H1 (cell line): ENCODE measurements around the gene GRIK1. TPM values are rescaled to one million over a fixed set of nuclear protein-coding genes. Genes with fewer than 3 reads are reported as not detected.

ENCODE experiments used
- polyA plus RNA-seq, 7 experiments: library from polyadenylated mRNA; depleted of rRNA in 3 of 7; stranded (reverse) in 5 of 7; unstranded in 2 of 7; fragments of >200 nt in 5 of 7; fragments of 200-250 nt in 2 of 7; gene quantifications; 1 replicate in 5 of 7; 2 replicates in 1 of 7; 4 replicates in 1 of 7; pipeline versions ENCODE4 v1.2.1 to v1.2.3, GENCODE V29; 2011 to 2013; ENCODE audit warnings: missing spikeins in 2 of 7, mixed read lengths in 2 of 7
- total RNA-seq: library from RNA; stranded (reverse); fragmentation: NEBNext Ultra II Directional; extraction: Animal tissue kit (Norgen Biotek cat#: 25700); gene quantifications from 2 replicates; pipeline ENCODE4 v1.2.1, GENCODE V29; 2021
- TF ChIP-seq, protein P1 (sequence below): fragments of 300-600 bp; sonication (generic); IDR thresholded peaks from 2 replicates; pipeline ENCODE4 v1.7.1; 2012; ENCODE audit warnings: low read length, moderate library complexity, mild to moderate bottlenecking, inconsistent platforms; ENCODE audit not compliant: insufficient replicate concordance

The GRIK1 gene
- total and polyA plus RNA-seq, 2 of the 8 experiments (the other 6 are each of a cell fraction or from before 2014, with no cell fraction given) = 0.11 to 0.32 TPM

DNA sequence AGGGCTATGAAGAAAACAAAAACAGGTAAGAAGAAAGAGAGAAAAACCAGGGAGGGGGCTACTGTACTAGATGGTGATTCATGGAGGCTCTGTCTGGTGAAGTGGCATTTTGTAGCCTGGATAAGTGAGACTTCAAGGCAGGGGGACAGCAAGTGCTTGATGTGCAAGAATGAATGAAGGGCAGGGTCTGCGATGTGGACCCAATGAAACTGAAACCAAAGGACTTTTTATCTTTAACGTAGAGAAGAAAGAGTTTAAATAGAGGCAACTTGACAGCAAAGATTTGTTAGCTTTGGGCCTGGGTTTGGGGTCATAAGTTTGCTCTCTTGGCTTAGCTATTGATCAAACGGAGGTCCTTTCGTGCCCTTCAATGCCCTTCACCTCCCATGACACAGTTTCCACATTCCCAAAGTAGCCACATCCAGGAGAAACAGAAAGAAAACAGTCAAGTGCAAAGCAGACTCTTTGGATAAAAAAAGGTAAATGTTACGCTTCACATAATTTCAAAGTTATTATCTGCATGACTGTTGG is 291.0 kb downstream of the GRIK1 start (continued):
- TF ChIP-seq, protein P1, sequence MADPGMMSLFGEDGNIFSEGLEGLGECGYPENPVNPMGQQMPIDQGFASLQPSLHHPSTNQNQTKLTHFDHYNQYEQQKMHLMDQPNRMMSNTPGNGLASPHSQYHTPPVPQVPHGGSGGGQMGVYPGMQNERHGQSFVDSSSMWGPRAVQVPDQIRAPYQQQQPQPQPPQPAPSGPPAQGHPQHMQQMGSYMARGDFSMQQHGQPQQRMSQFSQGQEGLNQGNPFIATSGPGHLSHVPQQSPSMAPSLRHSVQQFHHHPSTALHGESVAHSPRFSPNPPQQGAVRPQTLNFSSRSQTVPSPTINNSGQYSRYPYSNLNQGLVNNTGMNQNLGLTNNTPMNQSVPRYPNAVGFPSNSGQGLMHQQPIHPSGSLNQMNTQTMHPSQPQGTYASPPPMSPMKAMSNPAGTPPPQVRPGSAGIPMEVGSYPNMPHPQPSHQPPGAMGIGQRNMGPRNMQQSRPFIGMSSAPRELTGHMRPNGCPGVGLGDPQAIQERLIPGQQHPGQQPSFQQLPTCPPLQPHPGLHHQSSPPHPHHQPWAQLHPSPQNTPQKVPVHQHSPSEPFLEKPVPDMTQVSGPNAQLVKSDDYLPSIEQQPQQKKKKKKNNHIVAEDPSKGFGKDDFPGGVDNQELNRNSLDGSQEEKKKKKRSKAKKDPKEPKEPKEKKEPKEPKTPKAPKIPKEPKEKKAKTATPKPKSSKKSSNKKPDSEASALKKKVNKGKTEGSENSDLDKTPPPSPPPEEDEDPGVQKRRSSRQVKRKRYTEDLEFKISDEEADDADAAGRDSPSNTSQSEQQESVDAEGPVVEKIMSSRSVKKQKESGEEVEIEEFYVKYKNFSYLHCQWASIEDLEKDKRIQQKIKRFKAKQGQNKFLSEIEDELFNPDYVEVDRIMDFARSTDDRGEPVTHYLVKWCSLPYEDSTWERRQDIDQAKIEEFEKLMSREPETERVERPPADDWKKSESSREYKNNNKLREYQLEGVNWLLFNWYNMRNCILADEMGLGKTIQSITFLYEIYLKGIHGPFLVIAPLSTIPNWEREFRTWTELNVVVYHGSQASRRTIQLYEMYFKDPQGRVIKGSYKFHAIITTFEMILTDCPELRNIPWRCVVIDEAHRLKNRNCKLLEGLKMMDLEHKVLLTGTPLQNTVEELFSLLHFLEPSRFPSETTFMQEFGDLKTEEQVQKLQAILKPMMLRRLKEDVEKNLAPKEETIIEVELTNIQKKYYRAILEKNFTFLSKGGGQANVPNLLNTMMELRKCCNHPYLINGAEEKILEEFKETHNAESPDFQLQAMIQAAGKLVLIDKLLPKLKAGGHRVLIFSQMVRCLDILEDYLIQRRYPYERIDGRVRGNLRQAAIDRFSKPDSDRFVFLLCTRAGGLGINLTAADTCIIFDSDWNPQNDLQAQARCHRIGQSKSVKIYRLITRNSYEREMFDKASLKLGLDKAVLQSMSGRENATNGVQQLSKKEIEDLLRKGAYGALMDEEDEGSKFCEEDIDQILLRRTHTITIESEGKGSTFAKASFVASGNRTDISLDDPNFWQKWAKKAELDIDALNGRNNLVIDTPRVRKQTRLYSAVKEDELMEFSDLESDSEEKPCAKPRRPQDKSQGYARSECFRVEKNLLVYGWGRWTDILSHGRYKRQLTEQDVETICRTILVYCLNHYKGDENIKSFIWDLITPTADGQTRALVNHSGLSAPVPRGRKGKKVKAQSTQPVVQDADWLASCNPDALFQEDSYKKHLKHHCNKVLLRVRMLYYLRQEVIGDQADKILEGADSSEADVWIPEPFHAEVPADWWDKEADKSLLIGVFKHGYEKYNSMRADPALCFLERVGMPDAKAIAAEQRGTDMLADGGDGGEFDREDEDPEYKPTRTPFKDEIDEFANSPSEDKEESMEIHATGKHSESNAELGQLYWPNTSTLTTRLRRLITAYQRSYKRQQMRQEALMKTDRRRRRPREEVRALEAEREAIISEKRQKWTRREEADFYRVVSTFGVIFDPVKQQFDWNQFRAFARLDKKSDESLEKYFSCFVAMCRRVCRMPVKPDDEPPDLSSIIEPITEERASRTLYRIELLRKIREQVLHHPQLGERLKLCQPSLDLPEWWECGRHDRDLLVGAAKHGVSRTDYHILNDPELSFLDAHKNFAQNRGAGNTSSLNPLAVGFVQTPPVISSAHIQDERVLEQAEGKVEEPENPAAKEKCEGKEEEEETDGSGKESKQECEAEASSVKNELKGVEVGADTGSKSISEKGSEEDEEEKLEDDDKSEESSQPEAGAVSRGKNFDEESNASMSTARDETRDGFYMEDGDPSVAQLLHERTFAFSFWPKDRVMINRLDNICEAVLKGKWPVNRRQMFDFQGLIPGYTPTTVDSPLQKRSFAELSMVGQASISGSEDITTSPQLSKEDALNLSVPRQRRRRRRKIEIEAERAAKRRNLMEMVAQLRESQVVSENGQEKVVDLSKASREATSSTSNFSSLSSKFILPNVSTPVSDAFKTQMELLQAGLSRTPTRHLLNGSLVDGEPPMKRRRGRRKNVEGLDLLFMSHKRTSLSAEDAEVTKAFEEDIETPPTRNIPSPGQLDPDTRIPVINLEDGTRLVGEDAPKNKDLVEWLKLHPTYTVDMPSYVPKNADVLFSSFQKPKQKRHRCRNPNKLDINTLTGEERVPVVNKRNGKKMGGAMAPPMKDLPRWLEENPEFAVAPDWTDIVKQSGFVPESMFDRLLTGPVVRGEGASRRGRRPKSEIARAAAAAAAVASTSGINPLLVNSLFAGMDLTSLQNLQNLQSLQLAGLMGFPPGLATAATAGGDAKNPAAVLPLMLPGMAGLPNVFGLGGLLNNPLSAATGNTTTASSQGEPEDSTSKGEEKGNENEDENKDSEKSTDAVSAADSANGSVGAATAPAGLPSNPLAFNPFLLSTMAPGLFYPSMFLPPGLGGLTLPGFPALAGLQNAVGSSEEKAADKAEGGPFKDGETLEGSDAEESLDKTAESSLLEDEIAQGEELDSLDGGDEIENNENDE = no peak
- TF ChIP-seq, all 59 proteins: peak for 0
